K562 (cell line): ENCODE data around the gene EVI5. TPM values are rescaled to one million over a fixed set of nuclear protein-coding genes. Genes with fewer than 3 reads are reported as not detected.

ENCODE experiments used
- ATAC-seq: fragments of 200-7000 bp; cut with Tn5 transposase; 3 replicates; pipeline ENCODE4 v1.9.1; 2020; ENCODE audit warnings: moderate library complexity
- BruUV-seq: library from RNA; stranded (reverse); fragments of 400-500 nt; replicated peaks from 2 replicates; lab custom pipeline; 2021; lab: Mats Ljungman, UMichigan
- CTCF ChIA-PET: fragments of 300-600 bp; formaldehyde crosslinking; extraction: SDS; loops from one replicate; lab custom pipeline; 2021; ENCODE audit warnings: low intra/inter-chr PET ratio; lab: Yijun Ruan, JAX
- POLR2A ChIA-PET: fragments of 300-600, 350-650 bp; sonication (Branson Sonifier 250); formaldehyde crosslinking; extraction: SDS; loops from one replicate; lab custom pipeline; 2021; ENCODE audit warnings: antibody characterized with exemption, inconsistent platforms; lab: Yijun Ruan, JAX
- DNase-seq, 4 experiments: peaks; one replicate each; pipeline versions ENCODE4 v3.0.0 to v3.0.0-alpha.2; 2011 to 2018; ENCODE audit warnings: low spot score in 3 of 4, mixed read lengths in 3 of 4; ENCODE audit errors: extremely low read depth in 1 of 4
- FAIRE-seq: peaks from 2 replicates; lab custom pipeline; 2011; peaks lifted over from hg19 to GRCh38; lab: Jason Lieb, UNC
- H2AFZ ChIP-seq: 2 replicates; pipeline ENCODE4 v1.6.0; 2011; ENCODE audit warnings: low read depth, low read length, control low read depth, inconsistent platforms
- H3K27ac ChIP-seq: fragments of 200-600 bp; 3 replicates; pipeline ENCODE4 v1.8.0; 2011; ENCODE audit warnings: low read depth, mild to moderate bottlenecking, control low read depth, inconsistent platforms, low read length, moderate library complexity, mixed read lengths; ENCODE audit errors: extremely low read depth
- H3K27me3 ChIP-seq, 2 experiments: fragments of 300-600 bp in 1 of 2; 2 replicates in 1 of 2; 3 replicates in 1 of 2; pipeline versions ENCODE4 v1.6.0 to v1.8.0; 2011; ENCODE audit warnings: inconsistent platforms in 2 of 2, low read length in 2 of 2, mild to moderate bottlenecking in 1 of 2, mixed read lengths in 1 of 2, moderate library complexity in 1 of 2; ENCODE audit not compliant: control insufficient read depth in 2 of 2, insufficient read depth in 2 of 2
- H3K36me3 ChIP-seq: fragments of 300-600 bp; 3 replicates; pipeline ENCODE4 v1.8.0; 2011; ENCODE audit warnings: mild to moderate bottlenecking, low read length, inconsistent platforms; ENCODE audit not compliant: control insufficient read depth, insufficient read depth
- H3K4me1 ChIP-seq, 2 experiments: fragments of 200-600 bp in 1 of 2; replicated peaks in 1 of 2; 2 replicates in 1 of 2; 3 replicates in 1 of 2; pipeline versions ENCODE4 v1.5.1 to v1.8.0; 2011; ENCODE audit warnings: inconsistent platforms in 2 of 2, low read length in 2 of 2, mild to moderate bottlenecking in 1 of 2, mixed read lengths in 1 of 2, moderate library complexity in 1 of 2; ENCODE audit not compliant: control insufficient read depth in 2 of 2, insufficient read depth in 2 of 2
- H3K4me2 ChIP-seq: 2 replicates; pipeline ENCODE4 v1.6.1; 2011; ENCODE audit warnings: low read length, control low read depth, inconsistent platforms, mixed read lengths; ENCODE audit not compliant: insufficient read depth
- H3K4me3 ChIP-seq: fragments of 200-600 bp; sonication (generic), shearing (Covaris generic); 2 replicates; pipeline ENCODE4 v1.5.1; 2016; ENCODE audit warnings: control low read depth, inconsistent platforms
- H3K79me2 ChIP-seq: fragments of 200-600 bp; 3 replicates; pipeline ENCODE4 v1.8.0; 2011; ENCODE audit warnings: low read length, inconsistent platforms; ENCODE audit not compliant: control insufficient read depth, insufficient read depth
- H3K9ac ChIP-seq, 2 experiments: 2 replicates each; pipeline versions ENCODE4 v1.6.0 to v1.6.1; 2011; ENCODE audit warnings: low read depth in 2 of 2, low read length in 2 of 2, control low read depth in 1 of 2, inconsistent platforms in 1 of 2, mild to moderate bottlenecking in 1 of 2, mixed read lengths in 1 of 2; ENCODE audit not compliant: insufficient read depth in 1 of 2
- H3K9me1 ChIP-seq: one replicate; pipeline ENCODE4 v1.6.0; 2011; ENCODE audit warnings: inconsistent platforms, mild to moderate bottlenecking, low read length, moderate library complexity; ENCODE audit not compliant: control insufficient read depth, insufficient read depth
- H3K9me3 ChIP-seq: replicated peaks from 2 replicates; pipeline ENCODE4 v1.5.1; 2011; ENCODE audit warnings: low read depth, low read length, inconsistent platforms; ENCODE audit not compliant: control insufficient read depth, insufficient read depth
- H4K20me1 ChIP-seq: replicated peaks from 2 replicates; pipeline ENCODE4 v1.6.1; 2011; ENCODE audit warnings: low read length, inconsistent platforms, mixed read lengths; ENCODE audit not compliant: control insufficient read depth, insufficient read depth
- CEBPB ChIP-seq: fragments of 450-650 bp; IDR thresholded peaks from 2 replicates; pipeline ENCODE4 v1.6.1; 2016; ENCODE audit warnings: missing genetic modification characterization, missing compliant biosample characterization
- DDX20 ChIP-seq: fragments of 450-650 bp; IDR thresholded peaks from 2 replicates; pipeline ENCODE4 v1.6.1; 2016; ENCODE audit warnings: missing genetic modification characterization, low read depth, mild to moderate bottlenecking, missing compliant biosample characterization, moderate library complexity
- ELF1 ChIP-seq: fragments of 200-800 bp; sonication (Bioruptor generic); IDR thresholded peaks from 2 replicates; pipeline ENCODE4 v1.6.1; 2016; ENCODE audit warnings: missing genetic modification characterization, missing compliant biosample characterization
- POLR2AphosphoS2 ChIP-seq: IDR thresholded peaks from 2 replicates; pipeline ENCODE4 v1.6.1; 2012; ENCODE audit warnings: low read length, improper control_type of control experiment
- REST ChIP-seq, 2 experiments: fragments of 450-650 bp; formaldehyde crosslinking in 1 of 2; IDR thresholded peaks; 2 replicates each; pipeline versions ENCODE4 v1.4.0 to v1.6.1; 2014 to 2020; ENCODE audit warnings: mild to moderate bottlenecking in 2 of 2, borderline replicate concordance in 1 of 2, low read depth in 1 of 2
- SFPQ ChIP-seq: fragments of 200-400 bp; formaldehyde crosslinking; IDR thresholded peaks from 2 replicates; pipeline ENCODE4 v1.6.1; 2017; ENCODE audit warnings: mild to moderate bottlenecking, low read depth, low read length, moderate library complexity
- ZNF212 ChIP-seq: fragments of 450-650 bp; formaldehyde crosslinking; IDR thresholded peaks from 2 replicates; pipeline ENCODE4 v1.4.0; 2020; ENCODE audit warnings: mild to moderate bottlenecking
- WGBS: fragments of 100-300 bp; shearing (Covaris generic); methylation state at CpG from one replicate; pipeline ENCODE4 v1.1.6; 2016; ENCODE audit warnings: low coverage, mixed read lengths; ENCODE audit not compliant: insufficient coverage; ENCODE audit errors: missing lambda C conversion rate; 5-methylcytosine and 5-hydroxymethylcytosine counted together
- in situ Hi-C: fragments of 300-500 bp; cut with MboI; formaldehyde crosslinking; loops from 4 replicates; pipeline ENCODE4 v1.15.0; 2018; ENCODE audit warnings: inconsistent platforms, mixed read lengths
- intact Hi-C: fragments of 100-400 bp; cut with micrococcal nuclease; formaldehyde crosslinking; loops from 2 replicates; pipeline ENCODE4 v1.14.2; 2022
- polyA plus RNA-seq, 8 experiments: library from polyadenylated mRNA; depleted of rRNA in 4 of 8; stranded (reverse) in 5 of 8; unstranded in 3 of 8; fragments of >200 nt; fragmentation: Nextera tagmentation in 2 of 8; fragmentation: Illumina TruSeq in 1 of 8; extraction: Ambion mirVana in 2 of 8; extraction: Trizol in 1 of 8; gene quantifications; 2 replicates each; pipeline versions ENCODE4 v1.2.1 to v1.2.3, GENCODE V29; 2011 to 2014; ENCODE audit warnings: inconsistent platforms in 1 of 8, missing spikeins in 1 of 8
- total RNA-seq, 7 experiments: library from RNA; depleted of rRNA in 6 of 7; stranded (reverse); fragments of >200 nt in 6 of 7; fragmentation: Illumina TruSeq in 2 of 7; extraction: Trizol in 2 of 7; gene quantifications; 2 replicates each; pipeline versions ENCODE4 v1.2.1 to v1.2.3, GENCODE V29; 2011 to 2021; ENCODE audit warnings: low replicate concordance in 1 of 7
- TF ChIP-seq, protein P1 (sequence below): fragments of 250-450 bp; sonication (Bioruptor Pico); IDR thresholded peaks from 2 replicates; pipeline ENCODE4 v1.9.0; 2021; ENCODE audit warnings: mild to moderate bottlenecking
- TF ChIP-seq, protein P2 (sequence below): fragments of 450-650 bp; IDR thresholded peaks from 2 replicates; pipeline ENCODE4 v1.6.1; 2016; ENCODE audit warnings: borderline replicate concordance

The EVI5 gene
- total and polyA plus RNA-seq, 9 of the 15 experiments (the other 6 are each of a cell fraction or from before 2014, with no cell fraction given) = 1.7 to 50.1 (median 13.7) TPM

- H3K36me3 ChIP-seq = peaks cover 42% of the 10 kb centered on the region
- peaks cover 6 to 18% of the 10 kb centered on the region in 2 experiments; a peak in 3 of 5 replicates for H3K4me1 ChIP-seq
- peak overlapping the region; percentile 92 for H2AFZ ChIP-seq
- BruUV-seq = TSS peak; percentile 98
- H3K79me2 ChIP-seq = peaks cover 47% of the 10 kb centered on the region
- H3K9me3 ChIP-seq = no peaks in the 10 kb centered on the region
- H4K20me1 ChIP-seq = peaks cover 31% of the 10 kb centered on the region
- H3K9ac ChIP-seq = peak overlapping the region; percentile 87 to 96; a peak in 3 of 4 replicates
- intact Hi-C loops = loop anchor here (5.0 to 10.0 kb wide), 3 partner anchors 44 to 517 kb away; partner anchors contain the start of gene EVI5
- ChIA-PET POLR2A (interaction anchor here (0.6 to 3.2 kb wide), 27 partner anchors 9 to 971 kb away, joined by 3 to 26 read pairs (median 4); partner anchors contain the start of gene EVI5), CTCF (no interaction called here)
- DNase-seq = no peak
- H3K27ac ChIP-seq = peak overlapping the region; percentile 21; the same call in 1 of the 3 replicates
- WGBS = 21% methylated on average over 4 of the region's 4 CpGs
- no peaks in the 10 kb centered on the region for H3K27me3 ChIP-seq
- FAIRE-seq = no peak
- ATAC-seq = peak; percentile 13
- in situ Hi-C loops = no loop called here
- peaks cover 3% of the 10 kb centered on the region for H3K9me1 ChIP-seq
- peak overlapping the region; percentile 99 for H3K4me2 ChIP-seq
- peak overlapping the region; percentile 91; the same call in 1 of the 2 replicates for H3K4me3 ChIP-seq
- TF ChIP-seq POLR2AphosphoS2 (no peak), ELF1 (tag) (no peak), ZNF212 (CRISPR knock-in tag) (no peak), DDX20 (tag) (no peak), SFPQ (no peak), REST (IDR thresholded peaks at IDR 0.05; ENCODE audit: borderline replicate concordance) (no peak), REST (CRISPR knock-in tag; IDR thresholded peaks at IDR 0.05; ENCODE audit: low read depth) (no peak), CEBPB (tag) (no peak)
- TF ChIP-seq, protein P1, sequence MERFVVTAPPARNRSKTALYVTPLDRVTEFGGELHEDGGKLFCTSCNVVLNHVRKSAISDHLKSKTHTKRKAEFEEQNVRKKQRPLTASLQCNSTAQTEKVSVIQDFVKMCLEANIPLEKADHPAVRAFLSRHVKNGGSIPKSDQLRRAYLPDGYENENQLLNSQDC (CRISPR knock-in tag) = no peak
- TF ChIP-seq, protein P2, sequence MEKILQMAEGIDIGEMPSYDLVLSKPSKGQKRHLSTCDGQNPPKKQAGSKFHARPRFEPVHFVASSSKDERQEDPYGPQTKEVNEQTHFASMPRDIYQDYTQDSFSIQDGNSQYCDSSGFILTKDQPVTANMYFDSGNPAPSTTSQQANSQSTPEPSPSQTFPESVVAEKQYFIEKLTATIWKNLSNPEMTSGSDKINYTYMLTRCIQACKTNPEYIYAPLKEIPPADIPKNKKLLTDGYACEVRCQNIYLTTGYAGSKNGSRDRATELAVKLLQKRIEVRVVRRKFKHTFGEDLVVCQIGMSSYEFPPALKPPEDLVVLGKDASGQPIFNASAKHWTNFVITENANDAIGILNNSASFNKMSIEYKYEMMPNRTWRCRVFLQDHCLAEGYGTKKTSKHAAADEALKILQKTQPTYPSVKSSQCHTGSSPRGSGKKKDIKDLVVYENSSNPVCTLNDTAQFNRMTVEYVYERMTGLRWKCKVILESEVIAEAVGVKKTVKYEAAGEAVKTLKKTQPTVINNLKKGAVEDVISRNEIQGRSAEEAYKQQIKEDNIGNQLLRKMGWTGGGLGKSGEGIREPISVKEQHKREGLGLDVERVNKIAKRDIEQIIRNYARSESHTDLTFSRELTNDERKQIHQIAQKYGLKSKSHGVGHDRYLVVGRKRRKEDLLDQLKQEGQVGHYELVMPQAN = no peak
These were observed 46.5 kb upstream of the EVI5 start for GRCh38 chr1:92831368-92831761.
